LNCAP (cell line): Measurements from ENCODE around the gene KEL.

ENCODE experiments used
- CTCF ChIP-seq: fragments of 450-650 bp; IDR thresholded peaks from 2 replicates; pipeline ENCODE4 v1.5.1; 2017; ENCODE audit warnings: mild to moderate bottlenecking

KEL gene

GRCh38 chr7:142942746-142943145 is 19.4 kb downstream of the KEL start:
- TF ChIP-seq CTCF, result no peak

- no peak for TF ChIP-seq CTCF
These were observed 20.6 kb downstream of the KEL start for GRCh38 chr7:142941541-142941940.

GRCh38 chr7:142940966-142941535 is 21.1 kb downstream of the KEL start:
- no peak for TF ChIP-seq CTCF

- peak; percentile 54 for TF ChIP-seq CTCF
These were observed 22.8 kb downstream of the KEL start, which contains the start of gene LLCFC1 for GRCh38 chr7:142939226-142939910. Gene LLCFC1 (plus strand): TSS chr7:142939484. CDS start chr7:142939622, 138 bp downstream.

GRCh38 chr7:142938611-142939010 is 23.6 kb downstream of the KEL start:
- no peak for TF ChIP-seq CTCF

GRCh38 chr7:142935941-142936565 is 26.1 kb downstream of the KEL start:
- no peak for TF ChIP-seq CTCF

- no peak for TF ChIP-seq CTCF
These were observed 28.1 kb downstream of the KEL start for GRCh38 chr7:142934056-142934455.
